Neuronal stem cell (in vitro differentiated cells): ENCODE measurements around the gene RTL9.
"Not testable (repeated sequence)": the region's sequence is repeated elsewhere in the genome, so short reads cannot be mapped to it uniquely, and the experiment has no call there.

Source experiments
- DNase-seq: peaks from one replicate; pipeline ENCODE4 v3.0.0-alpha.2; 2013; ENCODE audit warnings: low spot score
- H2AFZ ChIP-seq: one replicate; pipeline ENCODE4 v1.6.1; 2013; ENCODE audit warnings: mild to moderate bottlenecking, low read length, inconsistent platforms
- H2AK5ac ChIP-seq: 2 replicates; pipeline ENCODE4 v1.6.1; 2013; ENCODE audit warnings: low read depth, mild to moderate bottlenecking, inconsistent platforms, low read length, moderate library complexity, mixed read lengths
- H2BK120ac ChIP-seq: 2 replicates; pipeline ENCODE4 v1.6.1; 2013; ENCODE audit warnings: low read depth, mild to moderate bottlenecking, inconsistent platforms, low read length, moderate library complexity, mixed read lengths
- H2BK12ac ChIP-seq: one replicate; pipeline ENCODE4 v1.6.1; 2013; ENCODE audit warnings: low read length, inconsistent platforms
- H2BK15ac ChIP-seq: 2 replicates; pipeline ENCODE4 v1.6.1; 2013; ENCODE audit warnings: mild to moderate bottlenecking, low read length, inconsistent platforms, mixed read lengths
- H2BK5ac ChIP-seq: one replicate; pipeline ENCODE4 v1.6.1; 2013; ENCODE audit warnings: inconsistent platforms, mild to moderate bottlenecking, low read length, moderate library complexity
- H3K14ac ChIP-seq: one replicate; pipeline ENCODE4 v1.6.1; 2013; ENCODE audit warnings: low read length, inconsistent platforms
- H3K18ac ChIP-seq: 2 replicates; pipeline ENCODE4 v1.6.1; 2013; ENCODE audit warnings: low read length, inconsistent platforms
- H3K23ac ChIP-seq: 2 replicates; pipeline ENCODE4 v1.6.1; 2013; ENCODE audit warnings: low read depth, mild to moderate bottlenecking, mixed read lengths, low read length, inconsistent platforms; ENCODE audit not compliant: poor library complexity
- H3K27ac ChIP-seq: replicated peaks from 3 replicates; pipeline ENCODE4 v1.5.1; 2013; ENCODE audit warnings: low read length, inconsistent platforms
- H3K27me3 ChIP-seq, 3 experiments: 2 replicates each; pipeline ENCODE4 v1.6.1; 2013; ENCODE audit warnings: low read length in 3 of 3, mild to moderate bottlenecking in 2 of 3, inconsistent platforms in 1 of 3, low read depth in 1 of 3, mixed read lengths in 1 of 3, moderate library complexity in 1 of 3; ENCODE audit not compliant: control insufficient read depth in 3 of 3, insufficient read depth in 3 of 3
- H3K36me3 ChIP-seq, 2 donors: replicated peaks in 1 of 2; 2 replicates each; pipeline ENCODE4 v1.6.1; 2013; ENCODE audit warnings: low read length in 2 of 2; ENCODE audit not compliant: control insufficient read depth in 2 of 2, insufficient read depth in 2 of 2
- H3K4ac ChIP-seq: 2 replicates; pipeline ENCODE4 v1.6.1; 2013; ENCODE audit warnings: inconsistent platforms, mild to moderate bottlenecking, low read length, moderate library complexity
- H3K4me1 ChIP-seq, 2 donors: 1 replicate in 1 of 2; 2 replicates in 1 of 2; pipeline ENCODE4 v1.6.1; 2013; ENCODE audit warnings: low read length in 2 of 2, low read depth in 1 of 2; ENCODE audit not compliant: control insufficient read depth in 2 of 2, insufficient read depth in 1 of 2
- H3K4me2 ChIP-seq: one replicate; pipeline ENCODE4 v1.6.1; 2013; ENCODE audit warnings: mild to moderate bottlenecking, low read length, inconsistent platforms; ENCODE audit not compliant: insufficient read depth, poor library complexity, severe bottlenecking
- H3K4me3 ChIP-seq, 2 donors: 2 replicates each; pipeline ENCODE4 v1.5.1; 2013; ENCODE audit warnings: low read length in 2 of 2, mild to moderate bottlenecking in 2 of 2, inconsistent platforms in 1 of 2, moderate library complexity in 1 of 2
- H3K79me1 ChIP-seq: one replicate; pipeline ENCODE4 v1.6.1; 2013; ENCODE audit warnings: low read depth, mild to moderate bottlenecking, inconsistent platforms, low read length, moderate library complexity
- H3K9ac ChIP-seq: one replicate; pipeline ENCODE4 v1.6.1; 2013; ENCODE audit warnings: mild to moderate bottlenecking, low read depth, low read length, inconsistent platforms; ENCODE audit not compliant: poor library complexity
- H3K9me3 ChIP-seq, 2 donors: replicated peaks in 1 of 2; 2 replicates each; pipeline versions ENCODE3 to v1.6.1; 2013; ENCODE audit warnings: low read length in 2 of 2, mild to moderate bottlenecking in 2 of 2, inconsistent platforms in 1 of 2, low read depth in 1 of 2, mixed read lengths in 1 of 2, moderate library complexity in 1 of 2; ENCODE audit not compliant: control insufficient read depth in 2 of 2, insufficient read depth in 1 of 2
- H4K8ac ChIP-seq: one replicate; pipeline ENCODE4 v1.6.1; 2013; ENCODE audit warnings: low read depth, mild to moderate bottlenecking, inconsistent platforms, low read length, moderate library complexity
- H4K91ac ChIP-seq: one replicate; pipeline ENCODE4 v1.6.1; 2013; ENCODE audit warnings: low read length, low read depth, mild to moderate bottlenecking, inconsistent platforms; ENCODE audit not compliant: poor library complexity
- WGBS, 2 donors: extraction: QIAGEN DNeasy Blood & Tissue Kit; methylation state at CpG; one replicate each; pipeline ENCODE4 v1.1.7; 2013; ENCODE audit warnings: missing lambda C conversion rate in 2 of 2, mixed read lengths in 1 of 2; ENCODE audit not compliant: insufficient read length in 2 of 2, insufficient replicate concordance in 1 of 2; ENCODE audit errors: extremely low coverage in 2 of 2; 5-methylcytosine and 5-hydroxymethylcytosine counted together

RTL9 gene

DNA sequence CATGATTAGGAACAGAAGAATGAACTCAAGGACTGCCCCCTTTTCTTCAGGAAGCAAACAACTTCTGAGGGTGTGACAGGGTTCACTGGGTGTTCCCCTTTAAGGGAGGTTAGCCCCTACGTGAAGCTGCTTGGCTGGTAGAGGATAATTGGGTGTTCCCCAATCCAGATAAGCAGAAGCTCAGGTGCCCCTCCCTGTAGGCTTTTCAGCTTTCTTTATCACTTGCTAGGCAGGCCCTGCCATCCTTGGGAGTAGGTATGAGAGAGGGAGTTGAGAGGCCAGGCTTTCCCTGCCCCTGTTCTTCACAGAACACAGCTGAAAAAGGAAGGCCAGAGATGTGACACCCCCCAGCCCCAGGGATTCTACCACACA is 44.2 kb downstream of the RTL9 start:
- no peak overlapping the region for H3K27ac ChIP-seq
- no peak for DNase-seq

GRCh38 chrX:110403441-110404238 is 45.0 kb downstream of the RTL9 start:
- no peak for DNase-seq
- Histone ChIP-seq H3K9me3 (no peaks in the 10 kb centered on the region), H2AK5ac (no peak overlapping the region), H3K4me3 (no peak overlapping the region), H3K4me2 (no peak overlapping the region), H3K36me3 (no peaks in the 10 kb centered on the region), H2AFZ (no peak overlapping the region), H2BK12ac (no peak overlapping the region), H4K91ac (no peak overlapping the region), H3K4ac (no peak overlapping the region), H3K14ac (no peak overlapping the region), H3K27ac (no peak overlapping the region), H3K79me1 (no peaks in the 10 kb centered on the region), H3K18ac (no peak overlapping the region), H2BK15ac (no peak overlapping the region), H2BK120ac (no peak overlapping the region), H3K27me3 (peaks cover 0 to 21% (median 0%) of the 10 kb centered on the region in 3 experiments), H3K23ac (no peak overlapping the region), H3K9ac (no peak overlapping the region), H4K8ac (no peak overlapping the region), H2BK5ac (no peak overlapping the region), H3K4me1 (peaks cover 0 to 2% of the 10 kb centered on the region in 2 donors)
- 100% methylated on average over 1 of the region's 15 CpGs; no CpG with 5 or more reads in 1 of the 2 donors for WGBS, 2 donors

More for the DNA sequence above, 44.2 kb downstream of the RTL9 start:
- Histone ChIP-seq H2AK5ac (no peak overlapping the region), H3K14ac (no peak overlapping the region), H3K4me2 (no peak overlapping the region), H3K9ac (no peak overlapping the region), H3K23ac (no peak overlapping the region), H2BK12ac (no peak overlapping the region), H4K91ac (no peak overlapping the region), H3K9me3 (no peaks in the 10 kb centered on the region), H2BK120ac (no peak overlapping the region), H3K4me1 (peaks cover 1 to 2% of the 10 kb centered on the region in 2 donors), H4K8ac (no peak overlapping the region), H3K27me3 (peaks cover 0 to 19% (median 0%) of the 10 kb centered on the region in 3 experiments), H3K4me3 (no peak overlapping the region), H3K4ac (no peak overlapping the region), H2BK15ac (no peak overlapping the region), H3K79me1 (no peaks in the 10 kb centered on the region), H2BK5ac (no peak overlapping the region), H2AFZ (no peak overlapping the region), H3K36me3 (no peaks in the 10 kb centered on the region), H3K18ac (no peak overlapping the region)
- WGBS, 2 donors = no CpG with 5 or more reads among the region's 1 CpG

- DNase-seq = no peak
- no peak overlapping the region for H3K4me2 ChIP-seq
- H2BK15ac ChIP-seq = no peak overlapping the region
- H3K4ac ChIP-seq = no peak overlapping the region
- no peak overlapping the region for H3K23ac ChIP-seq
- H4K91ac ChIP-seq = no peak overlapping the region
- H2AFZ ChIP-seq = no peak overlapping the region
- no peak overlapping the region for H2BK120ac ChIP-seq
- H3K9me3 ChIP-seq = no peaks in the 10 kb centered on the region
- H3K9ac ChIP-seq = no peak overlapping the region
- no peaks in the 10 kb centered on the region for H3K36me3 ChIP-seq
- H2BK12ac ChIP-seq = no peak overlapping the region
- H3K18ac ChIP-seq = no peak overlapping the region
- no peak overlapping the region for H3K27ac ChIP-seq
- peaks cover 0 to 28% (median 0%) of the 10 kb centered on the region in 3 experiments for H3K27me3 ChIP-seq
- no peaks in the 10 kb centered on the region for H3K79me1 ChIP-seq
- H2BK5ac ChIP-seq = no peak overlapping the region
- no peak overlapping the region for H2AK5ac ChIP-seq
- H3K4me1 ChIP-seq = peaks cover 0 to 2% of the 10 kb centered on the region in 2 donors
- H4K8ac ChIP-seq = no peak overlapping the region
- H3K14ac ChIP-seq = no peak overlapping the region
- no peak overlapping the region for H3K4me3 ChIP-seq
- no CpG with 5 or more reads among the region's 6 CpGs for WGBS, 2 donors
Observed at GRCh38 chrX:110404376-110404775, 45.7 kb downstream of the RTL9 start.

- not testable (repeated sequence) for H4K8ac ChIP-seq, H2BK12ac ChIP-seq, H3K4ac ChIP-seq, H3K14ac ChIP-seq, H3K9me3 ChIP-seq, H3K18ac ChIP-seq, H2AFZ ChIP-seq, H3K4me2 ChIP-seq, H3K4me1 ChIP-seq, DNase-seq, H3K36me3 ChIP-seq, H2BK120ac ChIP-seq, H3K4me3 ChIP-seq, H2AK5ac ChIP-seq, H3K27ac ChIP-seq, H2BK15ac ChIP-seq, H3K79me1 ChIP-seq, H3K9ac ChIP-seq, H3K23ac ChIP-seq, H4K91ac ChIP-seq, H2BK5ac ChIP-seq
- no CpG with 5 or more reads among the region's 7 CpGs for WGBS, 2 donors
- H3K27me3 ChIP-seq = peaks cover 0 to 31% (median 0%) of the 10 kb centered on the region in 3 experiments
Observed at GRCh38 chrX:110406250-110406649, 47.6 kb downstream of the RTL9 start.
